ENCODE measurements around the gene PDS5A. TPM values are rescaled to one million over a fixed set of nuclear protein-coding genes. Genes with fewer than 3 reads are reported as not detected.
"Not testable (repeated sequence)": the region's sequence is repeated elsewhere in the genome, so short reads cannot be mapped to it uniquely, and the experiment has no call there.

PDS5A gene
- total RNA-seq, 1 donor: 70.9 TPM

DNA sequence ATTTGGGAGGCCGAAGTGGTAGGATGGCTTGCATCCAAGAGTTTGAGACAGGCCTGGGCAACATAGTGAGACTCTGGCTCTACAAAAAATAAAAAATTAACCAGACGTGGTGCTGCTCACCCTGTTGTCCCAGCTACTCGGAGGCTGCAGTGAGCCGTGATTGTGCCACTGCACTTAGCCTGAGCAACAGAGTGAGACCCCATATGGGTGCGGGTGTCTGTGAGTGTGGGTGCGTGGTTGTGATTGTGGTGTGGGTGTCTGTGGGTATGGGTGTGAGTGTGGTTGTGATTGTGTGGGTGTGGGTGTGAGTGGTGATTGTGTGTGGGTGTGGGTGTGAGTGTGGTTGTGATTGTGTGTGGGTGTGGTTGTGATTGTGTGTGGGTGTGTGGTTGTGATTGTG is 165.2 kb downstream of the PDS5A start:
- H4K20me1 ChIP-seq (ENCODE audit: insufficient read depth, low read length): no peaks in the 10 kb centered on the region
- no peaks in the 10 kb centered on the region for H3K79me2 ChIP-seq (ENCODE audit: insufficient read depth, low read length)
- no peaks in the 10 kb centered on the region for H3K27me3 ChIP-seq (ENCODE audit: insufficient read depth, low read length)
- H3K4me2 ChIP-seq (ENCODE audit: insufficient read depth, low read length): no peak overlapping the region
- no peaks in the 10 kb centered on the region for H3K9me3 ChIP-seq (ENCODE audit: low read depth, low read length)
- DNase-seq (ENCODE audit: insufficient read length, low spot score, missing footprints): no peak
- H3K4me1 ChIP-seq (ENCODE audit: insufficient read depth, low read length): no peaks in the 10 kb centered on the region
- no peak overlapping the region for H2AFZ ChIP-seq (ENCODE audit: low read length)
- H3K4me3 ChIP-seq (ENCODE audit: insufficient read depth, low read length): no peak overlapping the region
- no peak overlapping the region for H3K27ac ChIP-seq (ENCODE audit: low read depth, low read length)
- no peaks in the 10 kb centered on the region for H3K36me3 ChIP-seq (ENCODE audit: insufficient read depth, low read length)
- TF ChIP-seq, protein P1, sequence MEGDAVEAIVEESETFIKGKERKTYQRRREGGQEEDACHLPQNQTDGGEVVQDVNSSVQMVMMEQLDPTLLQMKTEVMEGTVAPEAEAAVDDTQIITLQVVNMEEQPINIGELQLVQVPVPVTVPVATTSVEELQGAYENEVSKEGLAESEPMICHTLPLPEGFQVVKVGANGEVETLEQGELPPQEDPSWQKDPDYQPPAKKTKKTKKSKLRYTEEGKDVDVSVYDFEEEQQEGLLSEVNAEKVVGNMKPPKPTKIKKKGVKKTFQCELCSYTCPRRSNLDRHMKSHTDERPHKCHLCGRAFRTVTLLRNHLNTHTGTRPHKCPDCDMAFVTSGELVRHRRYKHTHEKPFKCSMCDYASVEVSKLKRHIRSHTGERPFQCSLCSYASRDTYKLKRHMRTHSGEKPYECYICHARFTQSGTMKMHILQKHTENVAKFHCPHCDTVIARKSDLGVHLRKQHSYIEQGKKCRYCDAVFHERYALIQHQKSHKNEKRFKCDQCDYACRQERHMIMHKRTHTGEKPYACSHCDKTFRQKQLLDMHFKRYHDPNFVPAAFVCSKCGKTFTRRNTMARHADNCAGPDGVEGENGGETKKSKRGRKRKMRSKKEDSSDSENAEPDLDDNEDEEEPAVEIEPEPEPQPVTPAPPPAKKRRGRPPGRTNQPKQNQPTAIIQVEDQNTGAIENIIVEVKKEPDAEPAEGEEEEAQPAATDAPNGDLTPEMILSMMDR (IDR thresholded peaks at IDR 0.05; ENCODE audit: extremely low read depth, low read depth, low read length): no peak

DNA sequence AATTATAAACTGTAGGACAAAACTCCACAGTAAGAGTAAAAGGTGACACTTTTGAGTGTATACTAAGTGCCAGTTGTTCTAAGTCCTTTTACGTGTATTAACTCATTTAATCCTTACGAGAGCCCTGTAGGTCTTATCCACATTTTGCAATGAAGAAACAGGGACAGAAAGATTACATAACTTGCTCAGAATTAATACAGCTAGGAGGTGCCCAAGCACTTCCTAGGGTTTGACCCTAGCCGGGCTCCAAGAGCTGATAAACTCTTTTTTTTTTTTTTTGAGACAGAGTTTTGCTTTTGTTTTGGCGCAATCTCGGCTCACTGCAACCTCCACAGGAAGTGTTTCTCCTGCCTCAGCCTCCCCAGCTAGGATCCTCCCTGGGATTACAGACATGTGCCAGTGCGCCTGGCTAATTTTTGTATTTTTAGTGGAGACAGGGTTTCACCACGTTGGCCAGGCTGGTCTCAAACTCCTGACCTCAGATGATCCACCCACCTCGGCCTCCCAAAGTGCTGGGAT is 169.4 kb downstream of the PDS5A start:
- TF ChIP-seq, protein P1 (IDR thresholded peaks at IDR 0.05; ENCODE audit: extremely low read depth, low read depth, low read length): no peak
- H4K20me1 ChIP-seq (ENCODE audit: insufficient read depth, low read length): no peaks in the 10 kb centered on the region
- no peaks in the 10 kb centered on the region for H3K36me3 ChIP-seq (ENCODE audit: insufficient read depth, low read length)
- no peaks in the 10 kb centered on the region for H3K4me1 ChIP-seq (ENCODE audit: insufficient read depth, low read length)
- no peak overlapping the region for H2AFZ ChIP-seq (ENCODE audit: low read length)
- H3K79me2 ChIP-seq (ENCODE audit: insufficient read depth, low read length): no peaks in the 10 kb centered on the region
- no peaks in the 10 kb centered on the region for H3K27me3 ChIP-seq (ENCODE audit: insufficient read depth, low read length)
- no peak overlapping the region for H3K27ac ChIP-seq (ENCODE audit: low read depth, low read length)
- no peak overlapping the region for H3K4me2 ChIP-seq (ENCODE audit: insufficient read depth, low read length)
- H3K9me3 ChIP-seq (ENCODE audit: low read depth, low read length): no peaks in the 10 kb centered on the region
- no peak for DNase-seq (ENCODE audit: insufficient read length, low spot score, missing footprints)
- H3K4me3 ChIP-seq (ENCODE audit: insufficient read depth, low read length): no peak overlapping the region

DNA sequence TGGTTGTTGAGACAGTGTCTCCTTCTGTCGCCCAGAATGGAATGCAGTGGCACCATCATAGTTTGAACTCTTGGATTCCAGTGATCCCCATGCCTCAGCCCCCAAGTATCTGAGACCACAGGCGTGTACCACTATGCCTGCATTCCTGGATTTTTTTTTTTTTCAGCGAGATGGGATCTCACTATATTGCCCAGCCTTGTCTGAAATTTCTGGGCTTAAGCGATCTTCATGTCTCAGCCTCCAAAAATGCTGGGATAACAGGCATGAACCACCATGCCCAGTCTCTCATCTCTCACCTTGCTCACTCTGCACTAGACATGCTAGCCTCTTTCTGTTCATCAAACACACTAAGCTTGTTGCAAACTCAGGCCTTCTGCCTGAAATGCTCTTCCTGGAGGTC is 175.7 kb downstream of the PDS5A start:
- no peaks in the 10 kb centered on the region for H3K9me3 ChIP-seq (ENCODE audit: low read depth, low read length)

DNA sequence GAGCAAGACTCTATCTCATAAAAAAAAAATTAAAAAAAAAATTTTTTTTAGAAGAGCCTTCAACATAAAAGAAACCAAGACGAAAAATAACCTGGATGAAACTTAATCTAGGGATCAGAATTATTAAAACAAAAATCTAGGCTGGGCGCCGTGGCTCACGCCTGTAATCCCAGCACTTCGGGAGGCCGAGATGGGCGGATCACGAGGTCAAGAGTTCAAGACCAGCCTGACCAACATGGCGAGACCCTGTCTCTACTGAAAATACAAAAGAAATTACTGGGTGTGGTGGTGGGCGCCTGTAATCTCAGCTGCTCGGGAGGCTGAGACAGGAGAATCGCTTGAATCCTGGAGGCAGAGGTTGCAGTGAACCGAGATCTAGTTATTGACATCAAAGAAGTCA is 184.7 kb downstream of the PDS5A start:
- H4K20me1 ChIP-seq (ENCODE audit: insufficient read depth, low read length); H3K4me1 ChIP-seq (ENCODE audit: insufficient read depth, low read length); H3K9me3 ChIP-seq (ENCODE audit: low read depth, low read length); DNase-seq (ENCODE audit: insufficient read length, low spot score, missing footprints); H3K4me2 ChIP-seq (ENCODE audit: insufficient read depth, low read length); H3K27ac ChIP-seq (ENCODE audit: low read depth, low read length); H3K79me2 ChIP-seq (ENCODE audit: insufficient read depth, low read length); H2AFZ ChIP-seq (ENCODE audit: low read length); H3K36me3 ChIP-seq (ENCODE audit: insufficient read depth, low read length); H3K27me3 ChIP-seq (ENCODE audit: insufficient read depth, low read length); H3K4me3 ChIP-seq (ENCODE audit: insufficient read depth, low read length): not testable (repeated sequence)

More for the DNA sequence above, 175.7 kb downstream of the PDS5A start:
- Histone ChIP-seq H3K4me2 (ENCODE audit: insufficient read depth, low read length) (no peak overlapping the region), H3K79me2 (ENCODE audit: insufficient read depth, low read length) (no peaks in the 10 kb centered on the region), H3K36me3 (ENCODE audit: insufficient read depth, low read length) (no peaks in the 10 kb centered on the region), H2AFZ (ENCODE audit: low read length) (no peak overlapping the region), H3K27ac (ENCODE audit: low read depth, low read length) (no peak overlapping the region), H4K20me1 (ENCODE audit: insufficient read depth, low read length) (no peaks in the 10 kb centered on the region), H3K4me3 (ENCODE audit: insufficient read depth, low read length) (no peak overlapping the region), H3K27me3 (ENCODE audit: insufficient read depth, low read length) (no peaks in the 10 kb centered on the region), H3K4me1 (ENCODE audit: insufficient read depth, low read length) (no peaks in the 10 kb centered on the region)
- DNase-seq (ENCODE audit: insufficient read length, low spot score, missing footprints): no peak
- TF ChIP-seq, protein P1 (IDR thresholded peaks at IDR 0.05; ENCODE audit: extremely low read depth, low read depth, low read length): no peak
